HEK293 (cell line): ENCODE results near the gene ELOVL3.
A peak's percentile ranks its signal among the peaks of the same experiment; 100 is the strongest.

Experiments used
- BCL6B ChIP-seq: fragments of 450-650 bp; formaldehyde crosslinking; IDR thresholded peaks from 2 replicates; pipeline ENCODE4 v1.5.1; 2017; ENCODE audit warnings: missing biosample characterization, missing genetic modification characterization
- ELK4 ChIP-seq: IDR thresholded peaks from 2 replicates; pipeline ENCODE4 v1.6.1; 2011; ENCODE audit warnings: mild to moderate bottlenecking, low read depth, low read length, borderline replicate concordance
- GLI2 ChIP-seq: fragments of 450-650 bp; formaldehyde crosslinking; IDR thresholded peaks from 2 replicates; pipeline ENCODE4; 2017; ENCODE audit warnings: missing biosample characterization, missing genetic modification characterization, low read depth, borderline replicate concordance
- GLIS1 ChIP-seq: fragments of 450-650 bp; formaldehyde crosslinking; IDR thresholded peaks from 2 replicates; pipeline ENCODE4 v1.5.1; 2016; ENCODE audit warnings: missing biosample characterization, missing genetic modification characterization
- INSM2 ChIP-seq: fragments of 450-650 bp; formaldehyde crosslinking; IDR thresholded peaks from 2 replicates; pipeline ENCODE4 v1.5.1; 2016; ENCODE audit warnings: missing biosample characterization, missing genetic modification characterization
- KLF1 ChIP-seq: fragments of 450-650 bp; formaldehyde crosslinking; IDR thresholded peaks from 2 replicates; pipeline ENCODE4 v1.5.1; 2016; ENCODE audit warnings: missing biosample characterization, missing genetic modification characterization
- OSR2 ChIP-seq: fragments of 450-650 bp; formaldehyde crosslinking; IDR thresholded peaks from 2 replicates; pipeline ENCODE4 v1.5.1; 2016; ENCODE audit warnings: missing biosample characterization, missing genetic modification characterization
- PRDM1 ChIP-seq: fragments of 450-650 bp; formaldehyde crosslinking; IDR thresholded peaks from 2 replicates; pipeline ENCODE4; 2016; ENCODE audit warnings: missing biosample characterization, missing genetic modification characterization
- YY2 ChIP-seq: fragments of 450-650 bp; formaldehyde crosslinking; IDR thresholded peaks from 2 replicates; pipeline ENCODE4 v1.5.1; 2016; ENCODE audit warnings: missing biosample characterization, missing genetic modification characterization
- ZBTB21 ChIP-seq: fragments of 450-650 bp; formaldehyde crosslinking; IDR thresholded peaks from 2 replicates; pipeline ENCODE4 v1.5.1; 2017; ENCODE audit warnings: missing biosample characterization, missing genetic modification characterization
- ZBTB7A ChIP-seq: fragments of 450-650 bp; formaldehyde crosslinking; IDR thresholded peaks from 2 replicates; pipeline ENCODE4 v1.5.1; 2016; ENCODE audit warnings: low read depth, missing biosample characterization, missing genetic modification characterization
- ZFP37 ChIP-seq: fragments of 450-650 bp; formaldehyde crosslinking; IDR thresholded peaks from 2 replicates; pipeline ENCODE4 v1.5.1; 2016; ENCODE audit warnings: missing biosample characterization, missing genetic modification characterization
- ZFP69B ChIP-seq: fragments of 450-650 bp; formaldehyde crosslinking; IDR thresholded peaks from 2 replicates; pipeline ENCODE4 v1.5.1; 2016; ENCODE audit warnings: missing biosample characterization, missing genetic modification characterization
- ZNF23 ChIP-seq: fragments of 450-650 bp; formaldehyde crosslinking; IDR thresholded peaks from 2 replicates; pipeline ENCODE4 v1.5.1; 2016; ENCODE audit warnings: missing biosample characterization, missing genetic modification characterization, borderline replicate concordance
- ZNF280C ChIP-seq: fragments of 450-650 bp; formaldehyde crosslinking; IDR thresholded peaks from 2 replicates; pipeline ENCODE4 v1.5.1; 2016; ENCODE audit warnings: missing biosample characterization, missing genetic modification characterization
- ZNF311 ChIP-seq: fragments of 450-650 bp; formaldehyde crosslinking; IDR thresholded peaks from 2 replicates; pipeline ENCODE4 v1.5.1; 2017; ENCODE audit warnings: missing biosample characterization, missing genetic modification characterization, borderline replicate concordance
- ZNF324 ChIP-seq: fragments of 450-650 bp; formaldehyde crosslinking; IDR thresholded peaks from 2 replicates; pipeline ENCODE4 v1.5.1; 2016; ENCODE audit warnings: missing biosample characterization, missing genetic modification characterization
- ZNF354C ChIP-seq: fragments of 450-650 bp; formaldehyde crosslinking; IDR thresholded peaks from 2 replicates; pipeline ENCODE4 v1.5.1; 2016; ENCODE audit warnings: missing biosample characterization, missing genetic modification characterization, low read depth, borderline replicate concordance
- ZNF394 ChIP-seq: fragments of 450-650 bp; formaldehyde crosslinking; IDR thresholded peaks from 2 replicates; pipeline ENCODE4 v1.5.1; 2016; ENCODE audit warnings: missing biosample characterization, missing genetic modification characterization, mild to moderate bottlenecking, moderate library complexity, borderline replicate concordance
- ZNF398 ChIP-seq: fragments of 450-650 bp; formaldehyde crosslinking; IDR thresholded peaks from 2 replicates; pipeline ENCODE4 v1.5.1; 2017; ENCODE audit warnings: missing biosample characterization, missing genetic modification characterization
- ZNF513 ChIP-seq: fragments of 450-650 bp; IDR thresholded peaks from 2 replicates; pipeline ENCODE4 v1.5.1; 2018; ENCODE audit warnings: missing biosample characterization, missing genetic modification characterization
- ZNF544 ChIP-seq: fragments of 450-650 bp; formaldehyde crosslinking; IDR thresholded peaks from 2 replicates; pipeline ENCODE4 v1.5.0; 2017; ENCODE audit warnings: missing biosample characterization, missing genetic modification characterization
- ZNF585B ChIP-seq: fragments of 450-650 bp; formaldehyde crosslinking; IDR thresholded peaks from 2 replicates; pipeline ENCODE4 v1.5.1; 2016; ENCODE audit warnings: missing biosample characterization, missing genetic modification characterization
- ZNF610 ChIP-seq: fragments of 450-650 bp; formaldehyde crosslinking; IDR thresholded peaks from 2 replicates; pipeline ENCODE4 v1.5.1; 2016; ENCODE audit warnings: missing biosample characterization, missing genetic modification characterization, borderline replicate concordance
- ZNF658 ChIP-seq: fragments of 450-650 bp; formaldehyde crosslinking; IDR thresholded peaks from 2 replicates; pipeline ENCODE4; 2016; ENCODE audit warnings: missing biosample characterization, missing genetic modification characterization
- ZNF768 ChIP-seq: fragments of 450-650 bp; formaldehyde crosslinking; IDR thresholded peaks from 2 replicates; pipeline ENCODE4 v1.5.1; 2018; ENCODE audit warnings: missing biosample characterization, mild to moderate bottlenecking, missing genetic modification characterization
- ZNF776 ChIP-seq: fragments of 450-650 bp; formaldehyde crosslinking; IDR thresholded peaks from 2 replicates; pipeline ENCODE4 v1.5.0; 2017; ENCODE audit warnings: missing biosample characterization, missing genetic modification characterization, borderline replicate concordance
- ZNF843 ChIP-seq: fragments of 450-650 bp; formaldehyde crosslinking; IDR thresholded peaks from 2 replicates; pipeline ENCODE4 v1.5.1; 2016; ENCODE audit warnings: missing biosample characterization, missing genetic modification characterization
- ZSCAN16 ChIP-seq: fragments of 450-650 bp; formaldehyde crosslinking; IDR thresholded peaks from 2 replicates; pipeline ENCODE4 v1.5.1; 2016; ENCODE audit warnings: missing biosample characterization, missing genetic modification characterization

Gene ELOVL3

GRCh38 chr10:102231357-102232318 is 5.5 kb downstream of the ELOVL3 start (continued):
- TF ChIP-seq OSR2 (peak; percentile 41), ZNF280C (tag by site-specific recombination) (no peak), GLI2 (tag by site-specific recombination) (no peak), BCL6B (tag by site-specific recombination) (no peak), ZSCAN16 (tag by site-specific recombination) (no peak), ZFP37 (tag by site-specific recombination) (peak; percentile 59; the same call in 1 of the 2 replicates), ZNF23 (tag by site-specific recombination) (no peak), ZNF311 (tag by site-specific recombination) (no peak), ZNF398 (no peak), ZNF324 (tag by site-specific recombination) (no peak), ZNF513 (no peak), KLF1 (tag by site-specific recombination) (no peak; the same call in 1 of the 2 replicates), ZNF658 (tag by site-specific recombination) (no peak), ZNF610 (no peak), ZFP69B (peak; percentile 74), ZNF354C (tag by site-specific recombination) (no peak), PRDM1 (tag by site-specific recombination) (no peak), ZNF843 (tag by site-specific recombination) (no peak), ZNF585B (tag by site-specific recombination) (no peak), ZNF544 (tag by site-specific recombination) (no peak), INSM2 (tag by site-specific recombination) (no peak), ELK4 (no peak), ZNF394 (no peak), GLIS1 (peak; percentile 56; the same call in 1 of the 2 replicates), ZBTB21 (tag by site-specific recombination) (no peak), YY2 (tag by site-specific recombination) (no peak), ZNF776 (tag by site-specific recombination) (no peak), ZNF768 (tag by site-specific recombination) (no peak), ZBTB7A (tag by site-specific recombination) (peak; percentile 89)
